Measurements from ENCODE around the gene CPA2. TPM values are rescaled to one million over a fixed set of nuclear protein-coding genes. Genes with fewer than 3 reads are reported as not detected.

Gene CPA2
- 0.03 TPM in 1 of 2 replicates, not detected in the other for polyA plus RNA-seq (2012; rRNA removed)
- 0.04 TPM in 1 of 2 replicates, not detected in the other for polyA plus RNA-seq (2012; cell fraction: cytosol; rRNA removed)
- polyA plus RNA-seq (2012; cell fraction: nucleus; rRNA removed) = 0.05 TPM in 1 of 2 replicates, not detected in the other

DNA sequence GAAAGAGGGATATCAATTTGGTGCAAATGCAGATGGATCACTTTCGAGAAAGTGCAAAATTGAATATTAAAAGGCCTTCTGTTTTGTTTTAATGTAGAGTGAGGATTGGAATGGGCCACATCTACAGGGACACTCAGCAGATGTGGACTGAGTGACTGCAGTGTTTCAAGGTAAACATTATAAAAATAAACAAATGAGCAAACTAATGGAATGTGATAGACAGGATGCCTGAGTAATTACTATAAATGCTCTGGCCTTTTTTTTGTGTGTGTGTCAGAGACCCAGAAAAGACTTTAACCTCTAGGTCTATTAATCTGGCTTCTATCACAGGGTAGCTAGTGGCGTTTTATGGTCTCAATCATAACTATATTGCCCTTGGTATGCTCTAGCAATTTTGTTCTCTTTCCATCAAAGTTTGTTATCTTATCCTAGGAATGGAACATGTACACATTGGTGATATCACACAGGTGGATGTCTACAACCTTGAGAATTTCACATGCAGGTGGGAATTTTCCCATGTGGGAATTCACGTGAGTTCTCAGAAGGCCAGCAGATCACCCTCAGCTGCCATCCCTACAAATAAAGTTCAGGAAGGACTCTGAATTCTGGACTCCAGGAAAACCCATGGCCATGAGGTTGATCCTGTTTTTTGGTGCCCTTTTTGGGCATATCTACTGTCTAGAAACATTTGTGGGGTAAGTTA is at the start of gene CPA2:
TSS of gene CPA2 (plus strand) at position 606 of the 703 bp plus-strand sequence. CDS start at position 625, 19 bp downstream.
- Histone ChIP-seq H3K9me3 (no peaks in the 10 kb centered on the region), H3K4me3 (ENCODE audit: low read depth in 2 of 2, low read length in 1 of 2) (no peak within 1 kb of the TSS), H3K9me2 (no peaks in the 10 kb centered on the region), H2AFZ (ENCODE audit: low read depth) (no peak within 1 kb of the TSS), H3K4me2 (no peak within 1 kb of the TSS), H3K4me1 (ENCODE audit: control insufficient read depth in 1 of 2, insufficient read depth in 2 of 2, low read depth in 1 of 2, low read length in 1 of 2) (no peaks in the 10 kb centered on the region), H3K79me2 (ENCODE audit: insufficient read depth) (no peaks in the 10 kb centered on the region), H3K36me3 (replicated peaks in 1 of 2; ENCODE audit: control insufficient read depth in 1 of 2, insufficient read depth in 2 of 2, low read length in 1 of 2) (no peaks in the 10 kb centered on the region), H3K9ac (no peak within 1 kb of the TSS), H3F3A (replicated peaks; ENCODE audit: insufficient read depth) (no peaks in the 10 kb centered on the region), H4K20me1 (ENCODE audit: insufficient read depth) (no peaks in the 10 kb centered on the region), H3K27me3 (ENCODE audit: insufficient read depth) (no peaks in the 10 kb centered on the region), H3K27ac (ENCODE audit: low read depth in 2 of 2, low read length in 1 of 2) (no peak within 1 kb of the TSS)
- no peak for TF ChIP-seq GATA2 (CRISPR knock-in tag; IDR thresholded peaks at IDR 0.05)
- no peak for TF ChIP-seq GABPA (IDR thresholded peaks at IDR 0.05; ENCODE audit: low read depth)
- TF ChIP-seq IRF3 (IDR thresholded peaks at IDR 0.05; ENCODE audit: low read depth, low read length) = no peak
- TF ChIP-seq NFIC (IDR thresholded peaks at IDR 0.05; ENCODE audit: borderline replicate concordance) = no peak
- TF ChIP-seq SIN3A (IDR thresholded peaks at IDR 0.05; ENCODE audit: borderline replicate concordance, low read depth, low read length) = no peak
- TF ChIP-seq POLR2AphosphoS5 (IDR thresholded peaks at IDR 0.05; ENCODE audit: low read depth, low read length) = no peak
- TF ChIP-seq RXRA (IDR thresholded peaks at IDR 0.05; ENCODE audit: borderline replicate concordance, low read depth) = no peak
- no peak for TF ChIP-seq TCF12 (IDR thresholded peaks at IDR 0.05)
- TF ChIP-seq RCOR1 (IDR thresholded peaks at IDR 0.05; ENCODE audit: low read length) = no peak
- TF ChIP-seq EZH2phosphoT487 (IDR thresholded peaks at IDR 0.05; ENCODE audit: borderline replicate concordance, low read depth) = no peak
- TF ChIP-seq YY1 (IDR thresholded peaks at IDR 0.05; ENCODE audit: low read depth) = no peak
- TF ChIP-seq REST (IDR thresholded peaks at IDR 0.05; ENCODE audit: low read depth, low read length) = no peak
- WGBS (ENCODE audit: low lambda C conversion rate) = 80% methylated on average over 3 of the region's 3 CpGs
- no peak for DNase-seq
- CTCF ChIA-PET = interaction anchor here (3.8 kb wide), 1 partner anchor 11 kb away, joined by 17 read pairs; no protein-coding TSS in a partner anchor
- POLR2A ChIA-PET = no interaction called here
